Measurements from ENCODE around the gene PRKRA.

PRKRA gene

DNA sequence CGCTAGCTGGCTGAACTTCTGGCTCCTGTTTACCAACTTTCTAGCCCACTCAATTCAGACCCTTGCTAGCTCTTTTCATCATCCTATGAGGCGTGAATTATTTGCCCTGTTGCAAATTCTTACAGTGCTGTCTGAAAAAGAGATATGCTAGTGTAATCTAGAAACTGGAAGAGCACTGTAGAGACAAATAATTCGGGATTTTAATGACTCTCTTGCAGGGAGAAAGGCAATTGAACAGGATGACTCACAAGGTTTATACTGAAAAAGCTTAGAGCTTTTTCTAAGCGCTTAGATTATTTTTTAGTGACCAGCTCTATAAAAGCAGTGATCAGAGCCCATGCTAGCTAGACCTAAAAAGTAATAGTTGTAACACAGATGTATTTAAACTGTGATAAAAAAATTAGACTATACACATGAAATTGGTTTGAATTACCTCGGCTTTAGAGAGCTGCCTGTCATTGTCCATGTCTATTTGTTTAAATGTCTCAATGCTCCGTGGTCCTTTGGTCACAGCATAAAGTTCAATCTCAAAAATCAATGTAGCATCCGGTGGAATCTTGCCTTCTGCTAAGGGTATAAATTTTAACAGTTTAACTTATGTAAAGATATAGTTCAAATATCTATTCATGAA lies 18.4 kb upstream of the PRKRA start:
- H3K27ac ChIP-seq (ENCODE audit: low read depth, low read length): no peak overlapping the region
- H3K4me3 ChIP-seq (ENCODE audit: low read depth in 1 of 2, low read length in 2 of 2): no peak overlapping the region
- H3K9me3 ChIP-seq (ENCODE audit: control insufficient read depth in 1 of 2, low read length in 2 of 2): no peaks in the 10 kb centered on the region
- H3K4me1 ChIP-seq (ENCODE audit: control insufficient read depth in 1 of 2, insufficient read depth in 2 of 2, low read length in 2 of 2): no peaks in the 10 kb centered on the region
- no peaks in the 10 kb centered on the region for H3K27me3 ChIP-seq (ENCODE audit: control insufficient read depth in 1 of 2, insufficient read depth in 2 of 2, low read length in 2 of 2)
- no peak overlapping the region for H3K9ac ChIP-seq (ENCODE audit: low read depth in 1 of 2, low read length in 2 of 2)
- H3K36me3 ChIP-seq (ENCODE audit: control insufficient read depth in 1 of 2, insufficient read depth in 2 of 2, low read length in 2 of 2): peaks cover 2 to 4% of the 10 kb centered on the region in 2 donors

DNA sequence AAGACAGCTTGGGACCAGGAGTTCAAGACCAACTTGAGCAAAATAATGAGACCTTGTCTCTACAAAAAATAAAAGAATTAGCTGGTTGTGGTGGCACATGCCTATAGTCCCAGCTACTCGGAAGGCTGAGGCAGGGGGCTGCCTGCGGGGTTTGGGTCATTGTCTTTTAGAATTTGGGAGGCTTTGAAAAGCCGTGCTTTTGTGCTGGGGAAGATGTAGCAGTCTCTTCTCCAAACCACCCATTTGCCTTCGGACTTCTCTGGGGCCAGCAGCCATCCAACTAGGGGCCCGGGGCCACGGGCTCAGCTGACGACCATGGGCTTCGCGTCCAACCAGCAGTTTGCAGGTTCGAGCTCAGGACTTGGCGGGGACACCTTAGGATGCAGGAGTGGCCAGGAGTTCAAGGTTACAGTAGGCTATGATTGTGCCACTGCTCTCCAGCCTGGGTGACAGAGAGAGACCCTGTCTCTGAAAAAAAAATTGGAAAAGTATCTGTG lies 6.5 kb upstream of the PRKRA start:
- H3K36me3 ChIP-seq (ENCODE audit: control insufficient read depth in 1 of 2, insufficient read depth in 2 of 2, low read length in 2 of 2): no peaks in the 10 kb centered on the region

DNA sequence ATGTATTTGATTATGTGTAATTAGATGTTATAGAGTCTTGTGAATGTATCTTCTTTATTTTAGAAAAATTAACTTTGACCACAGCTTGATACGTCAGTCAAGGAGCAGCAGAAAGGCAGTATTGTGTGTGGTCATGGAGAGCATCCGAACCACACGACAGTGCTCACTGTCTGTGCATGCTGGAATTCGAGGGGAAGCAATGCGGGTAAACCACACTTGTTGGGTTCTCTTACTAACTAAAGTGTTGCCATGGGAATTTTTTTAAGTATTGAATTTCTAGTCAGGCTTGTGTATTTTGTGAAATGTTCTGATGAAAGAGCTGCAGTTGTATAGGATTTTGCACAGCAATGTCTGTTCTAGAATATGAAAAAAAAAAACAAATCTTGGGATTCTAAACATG lies 5.0 kb upstream of the PRKRA start:
- no peaks in the 10 kb centered on the region for H3K9me3 ChIP-seq (ENCODE audit: control insufficient read depth in 1 of 2, low read length in 2 of 2)
- H3K27ac ChIP-seq (ENCODE audit: low read depth, low read length): no peak overlapping the region
- H3K27me3 ChIP-seq (ENCODE audit: control insufficient read depth in 1 of 2, insufficient read depth in 2 of 2, low read length in 2 of 2): no peaks in the 10 kb centered on the region
- H3K36me3 ChIP-seq (ENCODE audit: control insufficient read depth in 1 of 2, insufficient read depth in 2 of 2, low read length in 2 of 2): no peaks in the 10 kb centered on the region
- H3K4me3 ChIP-seq (ENCODE audit: low read depth in 1 of 2, low read length in 2 of 2): no peak overlapping the region
- no peaks in the 10 kb centered on the region for H3K4me1 ChIP-seq (ENCODE audit: control insufficient read depth in 1 of 2, insufficient read depth in 2 of 2, low read length in 2 of 2)
- no peak overlapping the region for H3K9ac ChIP-seq (ENCODE audit: low read depth in 1 of 2, low read length in 2 of 2)

More for the DNA sequence above, 6.5 kb upstream of the PRKRA start:
- H3K4me1 ChIP-seq (ENCODE audit: control insufficient read depth in 1 of 2, insufficient read depth in 2 of 2, low read length in 2 of 2): no peaks in the 10 kb centered on the region
- H3K9ac ChIP-seq (ENCODE audit: low read depth in 1 of 2, low read length in 2 of 2): no peak overlapping the region
- H3K9me3 ChIP-seq (ENCODE audit: control insufficient read depth in 1 of 2, low read length in 2 of 2): no peaks in the 10 kb centered on the region
- no peak overlapping the region for H3K4me3 ChIP-seq (ENCODE audit: low read depth in 1 of 2, low read length in 2 of 2)
- no peak overlapping the region for H3K27ac ChIP-seq (ENCODE audit: low read depth, low read length)
- no peaks in the 10 kb centered on the region for H3K27me3 ChIP-seq (ENCODE audit: control insufficient read depth in 1 of 2, insufficient read depth in 2 of 2, low read length in 2 of 2)

DNA sequence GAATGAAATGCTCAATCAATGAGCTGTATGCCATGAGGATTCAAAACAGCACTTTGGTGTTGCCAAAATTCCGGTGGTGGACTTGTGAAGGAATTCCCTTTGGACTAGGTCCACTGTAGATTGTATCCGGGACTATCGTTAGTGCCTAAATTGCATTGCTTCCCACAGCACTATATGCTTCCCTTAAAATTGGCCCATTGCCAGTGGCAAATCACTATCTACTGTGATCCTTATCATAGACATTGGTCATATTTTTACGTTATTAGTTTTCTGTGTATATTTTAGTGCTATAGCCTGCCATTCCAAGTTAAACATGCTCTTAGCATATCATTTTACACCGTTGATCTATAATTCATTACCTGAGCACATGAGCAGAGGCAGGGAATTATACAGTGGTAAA lies 1.9 kb upstream of the PRKRA start:
- no peaks in the 10 kb centered on the region for H3K9me3 ChIP-seq (ENCODE audit: control insufficient read depth in 1 of 2, low read length in 2 of 2)
- no peak overlapping the region for H3K27ac ChIP-seq (ENCODE audit: low read depth, low read length)

DNA sequence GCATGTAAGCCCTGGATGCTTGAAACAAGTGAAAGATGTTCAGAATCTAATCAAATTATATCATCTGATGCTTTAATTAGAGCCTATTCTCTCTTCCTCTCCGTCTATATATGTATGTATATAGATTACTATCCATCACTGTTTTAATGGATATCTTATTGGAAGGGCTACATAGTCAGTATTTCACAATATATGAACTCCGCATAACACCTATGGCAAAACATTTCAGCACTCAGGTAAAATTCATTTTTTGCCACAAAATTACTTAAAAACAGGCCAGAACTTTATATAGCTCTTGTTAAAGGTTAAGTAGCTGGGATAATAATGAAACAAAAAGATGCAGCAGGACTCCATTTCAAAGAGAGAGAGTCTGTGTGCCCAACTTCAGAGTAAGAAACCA lies 1.4 kb upstream of the PRKRA start:
- Histone ChIP-seq H3K9me3 (ENCODE audit: control insufficient read depth in 1 of 2, low read length in 2 of 2) (no peaks in the 10 kb centered on the region), H3K9ac (ENCODE audit: low read depth in 1 of 2, low read length in 2 of 2) (peak overlapping the region in 1 of 2 donors; percentile 98), H3K4me3 (ENCODE audit: low read depth in 1 of 2, low read length in 2 of 2) (peak overlapping the region in 1 of 2 donors; percentile 91), H3K4me1 (ENCODE audit: control insufficient read depth in 1 of 2, insufficient read depth in 2 of 2, low read length in 2 of 2) (peaks cover 10 to 18% of the 10 kb centered on the region in 2 donors), H3K27me3 (ENCODE audit: control insufficient read depth in 1 of 2, insufficient read depth in 2 of 2, low read length in 2 of 2) (no peaks in the 10 kb centered on the region), H3K36me3 (ENCODE audit: control insufficient read depth in 1 of 2, insufficient read depth in 2 of 2, low read length in 2 of 2) (peaks cover 5 to 8% of the 10 kb centered on the region in 2 donors), H3K27ac (ENCODE audit: low read depth, low read length) (no peak overlapping the region)

More for the DNA sequence above, 1.9 kb upstream of the PRKRA start:
- Histone ChIP-seq H3K4me3 (ENCODE audit: low read depth in 1 of 2, low read length in 2 of 2) (no peak overlapping the region), H3K36me3 (ENCODE audit: control insufficient read depth in 1 of 2, insufficient read depth in 2 of 2, low read length in 2 of 2) (peaks cover 4 to 7% of the 10 kb centered on the region in 2 donors), H3K27me3 (ENCODE audit: control insufficient read depth in 1 of 2, insufficient read depth in 2 of 2, low read length in 2 of 2) (no peaks in the 10 kb centered on the region), H3K4me1 (ENCODE audit: control insufficient read depth in 1 of 2, insufficient read depth in 2 of 2, low read length in 2 of 2) (peaks cover 10 to 18% of the 10 kb centered on the region in 2 donors), H3K9ac (ENCODE audit: low read depth in 1 of 2, low read length in 2 of 2) (no peak overlapping the region)

DNA sequence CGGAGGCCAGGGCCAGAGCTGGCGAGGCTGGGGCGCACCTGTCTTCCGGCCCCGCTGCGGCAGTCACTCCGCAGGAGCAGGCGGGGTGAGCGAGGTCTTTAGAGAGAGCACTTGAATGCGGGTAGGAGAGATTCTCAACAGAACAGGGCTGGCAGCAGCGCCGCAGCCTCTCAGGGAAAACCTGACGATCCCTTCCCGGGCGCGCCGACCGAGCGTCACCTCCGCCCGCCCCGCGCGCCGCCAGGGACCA lies 526 bp downstream of the PRKRA start:
- Histone ChIP-seq H3K36me3 (ENCODE audit: control insufficient read depth in 1 of 2, insufficient read depth in 2 of 2, low read length in 2 of 2) (peaks cover 8 to 20% of the 10 kb centered on the region in 2 donors), H3K4me3 (ENCODE audit: low read depth in 1 of 2, low read length in 2 of 2) (peak overlapping the region; percentile 68 to 91), H3K27me3 (ENCODE audit: control insufficient read depth in 1 of 2, insufficient read depth in 2 of 2, low read length in 2 of 2) (no peaks in the 10 kb centered on the region), H3K4me1 (ENCODE audit: control insufficient read depth in 1 of 2, insufficient read depth in 2 of 2, low read length in 2 of 2) (peaks cover 10 to 18% of the 10 kb centered on the region in 2 donors), H3K27ac (ENCODE audit: low read depth, low read length) (peak overlapping the region; percentile 99), H3K9me3 (ENCODE audit: control insufficient read depth in 1 of 2, low read length in 2 of 2) (no peaks in the 10 kb centered on the region), H3K9ac (ENCODE audit: low read depth in 1 of 2, low read length in 2 of 2) (peak overlapping the region; percentile 87 to 98)

DNA sequence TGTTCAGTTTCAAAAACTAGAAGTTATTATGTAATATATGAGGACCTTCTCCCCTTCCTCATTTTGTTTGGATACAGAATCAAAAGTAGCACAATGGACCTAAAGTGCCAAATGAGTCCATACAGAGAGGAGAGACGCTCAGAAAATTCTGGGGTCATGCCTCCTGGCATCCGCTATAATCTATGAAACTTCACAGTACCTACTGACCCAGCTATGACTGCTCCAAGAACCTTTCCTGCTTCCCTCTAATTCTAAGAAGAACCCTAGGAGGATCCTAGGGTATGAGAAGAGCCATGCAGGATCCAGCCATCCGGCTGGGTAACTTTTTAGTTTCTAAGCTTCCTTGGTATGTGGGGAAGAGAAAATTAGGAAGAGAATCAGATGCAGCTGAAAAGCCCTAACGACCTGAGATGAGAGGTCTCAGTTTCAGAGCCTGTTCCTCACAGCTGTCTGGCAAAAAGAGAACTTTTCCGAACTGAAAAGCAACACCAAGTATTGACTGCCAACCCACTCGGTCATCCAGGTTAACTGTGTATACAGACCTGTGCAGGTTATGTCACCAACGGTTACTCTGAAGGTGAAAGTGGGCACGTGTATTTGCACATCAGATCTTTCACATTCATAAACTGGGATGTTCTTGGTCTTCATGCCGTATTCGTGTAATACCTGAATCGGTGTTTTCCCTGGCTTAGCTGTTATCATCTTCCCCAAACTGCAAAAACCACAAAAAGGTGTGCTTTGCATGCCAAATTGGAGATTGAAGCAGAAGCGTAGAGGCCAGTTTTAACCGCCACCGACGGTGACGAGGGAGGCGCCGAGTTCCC lies 1.1 kb downstream of the PRKRA start:
- H3K9me3 ChIP-seq (ENCODE audit: control insufficient read depth in 1 of 2, low read length in 2 of 2): no peaks in the 10 kb centered on the region
- H3K4me3 ChIP-seq (ENCODE audit: low read depth in 1 of 2, low read length in 2 of 2): peak overlapping the region; percentile 68 to 91
- no peaks in the 10 kb centered on the region for H3K27me3 ChIP-seq (ENCODE audit: control insufficient read depth in 1 of 2, insufficient read depth in 2 of 2, low read length in 2 of 2)
- peak overlapping the region; percentile 87 to 98 for H3K9ac ChIP-seq (ENCODE audit: low read depth in 1 of 2, low read length in 2 of 2)
- H3K4me1 ChIP-seq (ENCODE audit: control insufficient read depth in 1 of 2, insufficient read depth in 2 of 2, low read length in 2 of 2): peaks cover 10 to 18% of the 10 kb centered on the region in 2 donors
- peak overlapping the region; percentile 99 for H3K27ac ChIP-seq (ENCODE audit: low read depth, low read length)
- H3K36me3 ChIP-seq (ENCODE audit: control insufficient read depth in 1 of 2, insufficient read depth in 2 of 2, low read length in 2 of 2): peaks cover 11 to 25% of the 10 kb centered on the region in 2 donors

DNA sequence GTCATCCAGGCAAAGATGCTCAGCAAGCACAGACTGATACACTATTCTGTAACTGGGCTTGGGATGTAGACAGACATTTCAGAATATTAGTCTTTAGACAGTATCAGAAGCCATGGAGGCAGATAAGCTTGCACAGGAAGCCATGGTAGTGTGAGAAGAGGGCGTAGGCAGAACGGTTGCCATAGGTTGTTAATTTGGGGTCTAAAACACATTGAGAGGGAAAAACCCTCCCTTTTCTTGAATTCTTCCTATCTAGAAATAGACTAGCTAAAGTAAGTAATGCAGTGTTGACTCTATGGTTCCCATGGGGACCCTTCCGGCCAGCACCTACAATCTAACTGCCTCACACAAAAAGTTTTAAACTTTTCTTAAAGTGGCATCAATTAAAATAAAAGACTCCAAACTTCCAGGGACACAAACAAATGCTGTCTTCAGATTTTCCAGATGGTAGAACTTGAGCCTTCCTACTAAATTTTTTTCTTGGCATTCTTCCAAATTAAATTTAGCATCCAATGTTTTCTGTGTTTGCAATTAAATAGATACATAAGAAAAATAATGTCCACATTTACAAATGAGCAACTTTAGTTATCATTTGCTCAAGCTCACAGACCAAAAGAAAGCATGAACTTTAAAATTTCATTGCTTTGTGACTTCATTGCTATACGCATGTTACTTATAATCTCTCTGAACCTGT lies 1.9 kb downstream of the PRKRA start:
- H3K9me3 ChIP-seq (ENCODE audit: control insufficient read depth in 1 of 2, low read length in 2 of 2): no peaks in the 10 kb centered on the region
- H3K4me1 ChIP-seq (ENCODE audit: control insufficient read depth in 1 of 2, insufficient read depth in 2 of 2, low read length in 2 of 2): peaks cover 10 to 18% of the 10 kb centered on the region in 2 donors
- no peak overlapping the region for H3K27ac ChIP-seq (ENCODE audit: low read depth, low read length)
- H3K36me3 ChIP-seq (ENCODE audit: control insufficient read depth in 1 of 2, insufficient read depth in 2 of 2, low read length in 2 of 2): peaks cover 16 to 27% of the 10 kb centered on the region in 2 donors
- peak overlapping the region; percentile 68 to 91 for H3K4me3 ChIP-seq (ENCODE audit: low read depth in 1 of 2, low read length in 2 of 2)
- H3K9ac ChIP-seq (ENCODE audit: low read depth in 1 of 2, low read length in 2 of 2): peak overlapping the region in 1 of 2 donors; percentile 98
- no peaks in the 10 kb centered on the region for H3K27me3 ChIP-seq (ENCODE audit: control insufficient read depth in 1 of 2, insufficient read depth in 2 of 2, low read length in 2 of 2)

DNA sequence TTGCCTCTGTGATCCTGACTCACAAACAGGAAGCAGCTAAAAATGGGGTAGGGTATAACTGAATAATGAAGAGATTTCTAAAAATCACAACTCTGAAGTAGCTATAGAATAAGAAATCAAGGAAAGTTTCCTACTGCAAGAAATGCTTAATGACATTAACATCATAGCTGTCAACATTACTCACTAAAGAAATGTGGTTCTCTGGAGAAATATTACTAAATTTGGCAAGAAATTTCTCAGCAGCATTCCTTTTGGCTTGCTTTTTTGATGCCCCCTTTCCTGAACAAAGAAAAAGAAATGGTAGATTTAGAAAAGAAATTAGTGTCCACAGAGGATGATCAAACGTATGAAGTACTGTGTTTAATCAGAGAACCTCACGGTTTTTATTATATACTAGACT lies 9.5 kb downstream of the PRKRA start:
- Histone ChIP-seq H3K4me3 (ENCODE audit: low read depth in 1 of 2, low read length in 2 of 2) (no peak overlapping the region), H3K4me1 (ENCODE audit: control insufficient read depth in 1 of 2, insufficient read depth in 2 of 2, low read length in 2 of 2) (no peaks in the 10 kb centered on the region), H3K9me3 (ENCODE audit: control insufficient read depth in 1 of 2, low read length in 2 of 2) (no peaks in the 10 kb centered on the region), H3K9ac (ENCODE audit: low read depth in 1 of 2, low read length in 2 of 2) (no peak overlapping the region), H3K36me3 (ENCODE audit: control insufficient read depth in 1 of 2, insufficient read depth in 2 of 2, low read length in 2 of 2) (peaks cover 32 to 65% of the 10 kb centered on the region in 2 donors), H3K27me3 (ENCODE audit: control insufficient read depth in 1 of 2, insufficient read depth in 2 of 2, low read length in 2 of 2) (no peaks in the 10 kb centered on the region), H3K27ac (ENCODE audit: low read depth, low read length) (no peak overlapping the region)

DNA sequence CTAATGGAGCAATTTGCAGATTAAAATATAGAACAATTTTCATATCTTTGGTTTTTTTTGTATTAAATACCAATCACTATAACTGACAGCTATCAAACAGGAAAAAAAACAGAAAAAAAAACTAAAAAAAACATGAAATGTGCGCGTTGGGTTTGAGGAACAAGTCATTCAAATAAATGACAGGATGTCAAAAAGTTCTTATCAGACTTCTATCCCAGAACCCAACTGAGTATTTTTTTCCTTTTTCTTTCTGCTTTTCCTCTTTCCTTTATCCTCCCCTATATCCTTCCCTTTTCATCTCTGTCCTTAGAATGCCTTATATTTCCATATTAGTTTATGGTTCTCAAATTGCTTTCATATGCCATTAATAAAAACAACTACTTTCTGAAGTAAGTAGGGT lies 14.3 kb downstream of the PRKRA start:
- Histone ChIP-seq H3K27me3 (ENCODE audit: control insufficient read depth in 1 of 2, insufficient read depth in 2 of 2, low read length in 2 of 2) (no peaks in the 10 kb centered on the region), H3K27ac (ENCODE audit: low read depth, low read length) (no peak overlapping the region), H3K36me3 (ENCODE audit: control insufficient read depth in 1 of 2, insufficient read depth in 2 of 2, low read length in 2 of 2) (peaks cover 31 to 68% of the 10 kb centered on the region in 2 donors), H3K4me1 (ENCODE audit: control insufficient read depth in 1 of 2, insufficient read depth in 2 of 2, low read length in 2 of 2) (no peaks in the 10 kb centered on the region), H3K4me3 (ENCODE audit: low read depth in 1 of 2, low read length in 2 of 2) (no peak overlapping the region), H3K9ac (ENCODE audit: low read depth in 1 of 2, low read length in 2 of 2) (no peak overlapping the region), H3K9me3 (ENCODE audit: control insufficient read depth in 1 of 2, low read length in 2 of 2) (no peaks in the 10 kb centered on the region)
